Measurements from ENCODE around the gene TRIML2. TPM values are rescaled to one million over a fixed set of nuclear protein-coding genes. Genes with fewer than 3 reads are reported as not detected.
A peak's percentile ranks its signal among the peaks of the same experiment; 100 is the strongest.

The TRIML2 gene
- total RNA-seq, 1 experiment from 2014 or later: 102 TPM

- Histone ChIP-seq H3K56ac (ENCODE audit: insufficient read length, low read depth, low read length) (no peak overlapping the region), H3K9me3 (ENCODE audit: control insufficient read depth, low read depth, low read length) (no peaks in the 10 kb centered on the region), H3K23me2 (ENCODE audit: insufficient read length, low read depth, low read length, poor library complexity, severe bottlenecking) (no peaks in the 10 kb centered on the region), H3K79me2 (ENCODE audit: insufficient read depth, low read length) (no peaks in the 10 kb centered on the region), H3T11ph (ENCODE audit: low read length) (no peak overlapping the region), H4K91ac (ENCODE audit: insufficient read length, low read depth, low read length) (no peak overlapping the region), H3K27me3 (ENCODE audit: insufficient read depth, low read length) (no peaks in the 10 kb centered on the region), H2AFZ (ENCODE audit: low read length) (no peak overlapping the region), H2BK15ac (ENCODE audit: low read depth, low read length) (no peak overlapping the region), H3K18ac (ENCODE audit: insufficient read length, low read depth, low read length) (no peak overlapping the region), H2BK120ac (ENCODE audit: low read depth, low read length, poor library complexity, severe bottlenecking) (no peak overlapping the region), H3K4ac (ENCODE audit: low read depth, low read length) (no peak overlapping the region), H4K20me1 (ENCODE audit: control insufficient read depth, insufficient read depth, insufficient read length) (no peaks in the 10 kb centered on the region), H3K79me1 (ENCODE audit: insufficient read depth, low read depth, low read length, poor library complexity, severe bottlenecking) (no peaks in the 10 kb centered on the region), H2BK5ac (ENCODE audit: insufficient read length, low read length) (no peak overlapping the region), H2BK20ac (ENCODE audit: low read depth, low read length, poor library complexity, severe bottlenecking) (no peak overlapping the region), H2AK5ac (ENCODE audit: insufficient read length, low read length) (no peak overlapping the region), H3K14ac (ENCODE audit: insufficient read depth, low read length) (no peak overlapping the region; the same call in 1 of the 2 replicates), H2BK12ac (ENCODE audit: insufficient read length, low read depth, low read length) (no peak overlapping the region), H3K23ac (ENCODE audit: insufficient read length, low read depth, low read length) (no peak overlapping the region), H3K4me2 (ENCODE audit: insufficient read depth, insufficient read length, low read length) (no peak overlapping the region), H3K9ac (ENCODE audit: extremely low read depth, insufficient read length, low read length) (no peak overlapping the region), H4K8ac (replicated peaks; ENCODE audit: insufficient read length, low read depth, low read length) (no peak overlapping the region), H3K27ac (ENCODE audit: insufficient read length, low read depth, low read length) (no peak overlapping the region), H4K5ac (ENCODE audit: insufficient read length, low read depth, low read length) (no peak overlapping the region), H3K4me1 (ENCODE audit: insufficient read depth, low read length) (peaks cover 9% of the 10 kb centered on the region; the same call in 1 of the 2 replicates)
- no peak for TF ChIP-seq CTCF (conservative IDR thresholded peaks at IDR 0.05)
- H3K4me3 Mint-ChIP-seq: no peak overlapping the region
- H3K27ac Mint-ChIP-seq: peak overlapping the region in 2 of 3 experiments; percentile 13 to 83; a peak in 3 of 7 replicates
- DNase-seq: no peak
- WGBS (ENCODE audit: extremely low coverage, insufficient read length, low lambda C conversion rate): no CpG with 5 or more reads among the region's 16 CpGs
- no peaks in the 10 kb centered on the region for H3K27me3 Mint-ChIP-seq (ENCODE audit: low read depth)
- 0 out of 5 replicates have a peak, but pooled peaks cover 0 to 1% of the 10 kb centered on the region in 2 experiments for H3K9me3 Mint-ChIP-seq
- H3K4me1 Mint-ChIP-seq: peaks cover 32 to 40% of the 10 kb centered on the region in 2 experiments
- H3K36me3 Mint-ChIP-seq (ENCODE audit: insufficient read depth in 1 of 3, low read depth in 3 of 3): peaks cover 0 to 2% (median 0%) of the 10 kb centered on the region in 3 experiments; a peak in 2 of 7 replicates
These were observed 8.4 kb upstream of the TRIML2 start for GRCh38 chr4:188117631-188118324.
